AG04450 (cell line): ENCODE data around the gene HEPACAM2. TPM values are rescaled to one million over a fixed set of nuclear protein-coding genes. Genes with fewer than 3 reads are reported as not detected.

Experiments used
- CTCF ChIA-PET: fragments of 300-600, 350-600 bp; formaldehyde crosslinking; extraction: SDS; loops from one replicate; lab custom pipeline; 2022; ENCODE audit warnings: antibody characterized with exemption, inconsistent platforms; lab: Charles Lee
- POLR2A ChIA-PET: fragments of 350-600 bp; formaldehyde crosslinking; extraction: SDS; loops from one replicate; lab custom pipeline; 2021; ENCODE audit warnings: antibody characterized with exemption, inconsistent platforms; lab: Yijun Ruan, JAX
- DNase-seq: peaks from one replicate; pipeline ENCODE4 v3.0.0-alpha.2; 2011; ENCODE audit warnings: low read depth, low spot score
- H3K27ac ChIP-seq: one replicate; pipeline ENCODE4 v1.5.1; 2012; ENCODE audit warnings: low read depth, low read length, control low read depth
- H3K27me3 ChIP-seq: one replicate; pipeline ENCODE4 v1.6.0; 2012; ENCODE audit warnings: low read length; ENCODE audit not compliant: control insufficient read depth, insufficient read depth
- H3K4me3 ChIP-seq: 2 replicates; pipeline ENCODE4 v1.5.1; 2011; ENCODE audit warnings: mild to moderate bottlenecking, low read depth, low read length, control low read depth
- H3K9me3 ChIP-seq: 2 replicates; pipeline ENCODE4 v1.5.1; 2012; ENCODE audit warnings: low read length; ENCODE audit not compliant: control insufficient read depth, insufficient read depth
- polyA plus RNA-seq: library from polyadenylated mRNA; depleted of rRNA; stranded (reverse); fragments of >200 nt; gene quantifications from 2 replicates; pipeline ENCODE4 v1.2.3, GENCODE V29; 2011
- TF ChIP-seq, protein P1 (sequence below): IDR thresholded peaks from 2 replicates; pipeline ENCODE4 v1.5.1; 2011; ENCODE audit warnings: low read depth, low read length, control low read depth, inconsistent platforms

HEPACAM2 gene
- polyA plus RNA-seq, 1 experiment: not detected

DNA sequence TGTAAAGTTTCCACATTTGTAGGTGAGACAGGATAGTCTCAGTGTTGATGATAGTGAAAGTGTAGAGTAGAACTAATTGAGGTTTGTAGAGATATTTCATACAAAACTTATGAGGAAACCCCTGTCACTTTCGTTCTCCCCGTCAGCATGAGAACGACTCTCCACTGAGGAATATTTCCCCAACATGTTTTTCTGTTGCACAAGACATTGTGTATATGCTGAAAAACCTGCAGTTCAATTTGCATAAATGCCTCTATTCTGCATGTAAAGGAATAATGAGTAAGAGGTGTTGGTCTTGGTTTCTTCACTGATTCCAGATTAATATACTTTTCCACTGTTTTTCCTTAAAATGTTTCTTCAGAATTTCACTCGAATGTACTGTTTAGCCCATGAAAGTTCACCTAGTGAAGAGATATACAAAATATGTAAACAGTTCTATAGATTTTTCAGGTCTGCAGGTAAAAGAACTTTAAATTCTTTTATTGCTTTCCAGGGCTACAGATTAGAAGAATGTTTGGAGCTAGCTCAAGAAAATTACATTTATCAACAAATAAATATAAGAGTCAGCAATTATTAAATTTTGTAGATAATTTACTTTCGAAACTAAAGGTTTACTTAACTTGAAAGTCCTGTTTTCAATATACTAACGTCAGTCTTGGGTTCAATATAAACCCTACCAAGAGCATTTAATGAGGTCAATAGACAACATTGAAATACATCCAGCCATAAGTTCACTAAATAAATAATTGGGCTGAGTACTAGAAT lies 37.2 kb downstream of the HEPACAM2 start:
- Histone ChIP-seq H3K27me3 (peaks cover 13% of the 10 kb centered on the region), H3K9me3 (no peaks in the 10 kb centered on the region), H3K4me3 (no peak overlapping the region), H3K27ac (no peak overlapping the region)
- ChIA-PET POLR2A (no interaction called here), CTCF (no interaction called here)
- DNase-seq: no peak
- TF ChIP-seq, protein P1, sequence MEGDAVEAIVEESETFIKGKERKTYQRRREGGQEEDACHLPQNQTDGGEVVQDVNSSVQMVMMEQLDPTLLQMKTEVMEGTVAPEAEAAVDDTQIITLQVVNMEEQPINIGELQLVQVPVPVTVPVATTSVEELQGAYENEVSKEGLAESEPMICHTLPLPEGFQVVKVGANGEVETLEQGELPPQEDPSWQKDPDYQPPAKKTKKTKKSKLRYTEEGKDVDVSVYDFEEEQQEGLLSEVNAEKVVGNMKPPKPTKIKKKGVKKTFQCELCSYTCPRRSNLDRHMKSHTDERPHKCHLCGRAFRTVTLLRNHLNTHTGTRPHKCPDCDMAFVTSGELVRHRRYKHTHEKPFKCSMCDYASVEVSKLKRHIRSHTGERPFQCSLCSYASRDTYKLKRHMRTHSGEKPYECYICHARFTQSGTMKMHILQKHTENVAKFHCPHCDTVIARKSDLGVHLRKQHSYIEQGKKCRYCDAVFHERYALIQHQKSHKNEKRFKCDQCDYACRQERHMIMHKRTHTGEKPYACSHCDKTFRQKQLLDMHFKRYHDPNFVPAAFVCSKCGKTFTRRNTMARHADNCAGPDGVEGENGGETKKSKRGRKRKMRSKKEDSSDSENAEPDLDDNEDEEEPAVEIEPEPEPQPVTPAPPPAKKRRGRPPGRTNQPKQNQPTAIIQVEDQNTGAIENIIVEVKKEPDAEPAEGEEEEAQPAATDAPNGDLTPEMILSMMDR: no peak

DNA sequence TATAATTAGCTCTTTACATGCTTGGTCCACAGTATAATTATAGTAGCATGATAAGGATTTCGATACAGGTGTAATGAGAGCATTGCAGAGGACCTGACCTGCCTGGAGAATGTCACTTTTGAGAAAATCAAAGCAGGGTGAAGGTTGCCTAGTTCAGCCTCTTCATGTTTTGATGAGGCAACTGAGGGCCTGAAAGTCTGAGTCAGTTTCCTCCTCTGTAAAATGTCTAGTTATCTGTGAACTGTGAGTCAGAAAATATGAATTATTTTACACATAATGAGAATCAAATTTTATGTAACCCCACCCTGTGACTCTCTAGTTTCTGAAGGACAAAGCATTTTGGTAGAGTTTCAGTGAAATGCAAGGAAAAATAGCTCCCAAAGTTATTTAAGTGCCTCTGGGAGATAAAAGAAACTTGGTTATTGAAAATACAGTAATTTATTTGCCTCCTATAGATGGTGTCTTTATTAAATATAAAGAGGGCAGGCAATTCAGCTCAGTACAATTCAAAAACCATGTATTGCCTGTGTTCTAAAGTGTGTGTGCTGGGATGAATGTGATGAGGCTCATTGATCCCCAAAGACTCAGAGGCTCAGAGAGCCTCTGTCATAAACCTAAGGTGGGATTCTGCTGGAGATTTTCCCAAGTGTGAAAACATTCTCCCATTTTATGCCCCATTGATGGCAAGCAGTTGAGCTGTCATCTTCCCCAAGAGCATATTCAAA lies 40.8 kb downstream of the HEPACAM2 start:
- H3K4me3 ChIP-seq: no peak overlapping the region
- H3K27me3 ChIP-seq: peaks cover 11% of the 10 kb centered on the region
- H3K9me3 ChIP-seq: no peaks in the 10 kb centered on the region
- no peak for DNase-seq
- no peak overlapping the region for H3K27ac ChIP-seq
- TF ChIP-seq, protein P1: no peak
- ChIA-PET CTCF (no interaction called here), POLR2A (no interaction called here)

DNA sequence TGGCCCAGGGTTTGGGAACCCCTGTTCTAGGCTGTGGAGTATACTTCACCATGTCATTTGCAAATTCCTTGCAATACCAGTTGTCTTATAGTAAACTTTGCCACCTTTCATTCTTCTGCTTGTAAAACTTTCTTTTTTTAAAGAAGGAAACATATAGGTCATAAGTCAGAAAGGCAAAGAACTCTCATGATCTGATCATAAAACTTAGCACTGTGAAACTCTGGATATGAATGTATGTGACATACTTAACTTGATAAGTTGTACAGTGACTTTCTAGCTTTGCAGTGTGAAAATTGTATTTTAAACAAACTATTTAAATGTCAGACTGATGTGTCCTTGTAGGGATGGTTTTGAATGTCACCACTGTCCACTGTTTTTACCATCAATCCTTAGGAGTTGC lies 47.1 kb downstream of the HEPACAM2 start:
- no peaks in the 10 kb centered on the region for H3K9me3 ChIP-seq
- no peak for DNase-seq
- ChIA-PET CTCF (interaction anchor here (1.2 kb wide), 1 partner anchor 49 kb away, joined by 5 read pairs; no protein-coding TSS in a partner anchor), POLR2A (no interaction called here)
- H3K27me3 ChIP-seq: peaks cover 5% of the 10 kb centered on the region
- TF ChIP-seq, protein P1: no peak
- no peak overlapping the region for H3K27ac ChIP-seq
- H3K4me3 ChIP-seq: no peak overlapping the region

DNA sequence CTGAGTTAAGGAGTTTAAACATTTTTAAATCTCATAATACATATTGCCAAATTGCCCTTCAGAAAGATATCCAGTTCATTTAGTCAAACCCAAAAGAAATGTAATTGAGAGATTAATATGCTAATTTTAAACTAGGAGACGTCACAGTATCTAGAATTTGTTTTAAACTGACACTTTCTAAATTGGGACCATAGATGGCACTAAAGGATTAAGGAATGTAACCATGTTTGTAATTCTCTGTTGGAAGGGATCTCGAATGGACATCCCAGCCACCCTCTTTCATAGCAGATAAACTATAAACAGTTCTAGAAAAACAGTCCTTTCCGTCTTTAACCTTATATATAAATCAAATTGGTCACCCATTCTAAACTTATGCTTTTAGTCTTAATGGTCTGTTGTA lies 48.1 kb downstream of the HEPACAM2 start:
- Histone ChIP-seq H3K4me3 (no peak overlapping the region), H3K27me3 (peaks cover 5% of the 10 kb centered on the region), H3K27ac (no peak overlapping the region), H3K9me3 (no peaks in the 10 kb centered on the region)
- DNase-seq: no peak
- POLR2A ChIA-PET: no interaction called here
- TF ChIP-seq, protein P1: no peak; the same call in 1 of the 2 replicates
- CTCF ChIA-PET: interaction anchor here (0.6 kb wide), 1 partner anchor 50 kb away, joined by 3 read pairs; no protein-coding TSS in a partner anchor
